Type B pancreatic cell (in vitro differentiated cells): ENCODE results near the gene THAP11. TPM values are rescaled to one million over a fixed set of nuclear protein-coding genes. Genes with fewer than 3 reads are reported as not detected.

Experiments used
- DNase-seq: peaks from one replicate; pipeline ENCODE4 v3.0.0; 2021; ENCODE audit warnings: mixed read lengths; ENCODE audit not compliant: unreplicated experiment; ENCODE audit errors: extremely low spot score
- H3K27ac Mint-ChIP-seq: 2 replicates; pipeline ENCODE4 v1.8.0; 2021; ENCODE audit warnings: mild to moderate bottlenecking, mixed read lengths
- H3K27me3 Mint-ChIP-seq: 2 replicates; pipeline ENCODE4 v1.8.0; 2021; ENCODE audit warnings: mixed read lengths
- H3K36me3 Mint-ChIP-seq: 2 replicates; pipeline ENCODE4 v1.8.0; 2021; ENCODE audit warnings: mixed read lengths
- H3K4me1 Mint-ChIP-seq: one replicate; pipeline ENCODE4 v1.8.0; 2021; ENCODE audit warnings: mixed read lengths; ENCODE audit not compliant: unreplicated experiment
- H3K4me3 Mint-ChIP-seq: 2 replicates; pipeline ENCODE4 v1.8.0; 2021; ENCODE audit warnings: mild to moderate bottlenecking, mixed read lengths
- H3K9me3 Mint-ChIP-seq: 2 replicates; pipeline ENCODE4 v1.8.0; 2021; ENCODE audit warnings: mixed read lengths
- CTCF ChIP-seq: fragments of 200-600 bp; sonication (generic); conservative IDR thresholded peaks from 2 replicates; pipeline ENCODE4 v1.5.0; 2021; ENCODE audit warnings: antibody characterized with exemption, mild to moderate bottlenecking
- total RNA-seq: library from RNA; stranded (reverse); gene quantifications from 2 replicates; pipeline ENCODE4 v1.2.1, GENCODE V29; 2021; ENCODE audit warnings: low replicate concordance

Gene THAP11
- total RNA-seq, 1 donor from 2014 or later: 35.1 TPM

- H3K4me3 Mint-ChIP-seq: no peak overlapping the region
- peaks cover 35% of the 10 kb centered on the region for H3K4me1 Mint-ChIP-seq
- no peaks in the 10 kb centered on the region for H3K27me3 Mint-ChIP-seq
- no peak for DNase-seq
- TF ChIP-seq CTCF: no peak
- H3K9me3 Mint-ChIP-seq: no peaks in the 10 kb centered on the region
- peaks cover 10% of the 10 kb centered on the region for H3K36me3 Mint-ChIP-seq
- no peak overlapping the region for H3K27ac Mint-ChIP-seq
These were observed 11.6 kb downstream of the THAP11 start for GRCh38 chr16:67853670-67854069.

- no peak for DNase-seq
- H3K27ac Mint-ChIP-seq: peak overlapping the region; percentile 89
- H3K36me3 Mint-ChIP-seq: peaks cover 10% of the 10 kb centered on the region
These were observed 13.7 kb downstream of the THAP11 start for GRCh38 chr16:67855789-67856188.

GRCh38 chr16:67856927-67857546, 14.9 kb downstream of the THAP11 start:
- H3K9me3 Mint-ChIP-seq: no peaks in the 10 kb centered on the region
- H3K4me1 Mint-ChIP-seq: peaks cover 32% of the 10 kb centered on the region
- H3K4me3 Mint-ChIP-seq: peak overlapping the region; percentile 35
- H3K36me3 Mint-ChIP-seq: peaks cover 12% of the 10 kb centered on the region
- DNase-seq: no peak
- H3K27ac Mint-ChIP-seq: peak overlapping the region; percentile 89
- no peaks in the 10 kb centered on the region for H3K27me3 Mint-ChIP-seq
- no peak for TF ChIP-seq CTCF

More at GRCh38 chr16:67855789-67856188, 13.7 kb downstream of the THAP11 start:
- Mint-ChIP-seq H3K27me3 (no peaks in the 10 kb centered on the region), H3K4me1 (peaks cover 32% of the 10 kb centered on the region), H3K9me3 (no peaks in the 10 kb centered on the region), H3K4me3 (no peak overlapping the region)
- no peak for TF ChIP-seq CTCF

- Mint-ChIP-seq H3K9me3 (no peaks in the 10 kb centered on the region), H3K36me3 (peaks cover 12% of the 10 kb centered on the region), H3K27ac (peak overlapping the region; percentile 89), H3K4me1 (peaks cover 32% of the 10 kb centered on the region), H3K27me3 (no peaks in the 10 kb centered on the region), H3K4me3 (peak overlapping the region; percentile 35)
- no peak for DNase-seq
- TF ChIP-seq CTCF: no peak
These were observed 15.6 kb downstream of the THAP11 start for GRCh38 chr16:67857547-67858233.

- Mint-ChIP-seq H3K4me3 (no peak overlapping the region), H3K27ac (peak overlapping the region; percentile 89), H3K27me3 (no peaks in the 10 kb centered on the region), H3K4me1 (peaks cover 36% of the 10 kb centered on the region), H3K36me3 (peaks cover 12% of the 10 kb centered on the region), H3K9me3 (no peaks in the 10 kb centered on the region)
- DNase-seq: no peak
- no peak for TF ChIP-seq CTCF
These were observed 16.4 kb downstream of the THAP11 start for GRCh38 chr16:67858500-67858899.
